Measurements from ENCODE around the gene SLC1A2.

DNA sequence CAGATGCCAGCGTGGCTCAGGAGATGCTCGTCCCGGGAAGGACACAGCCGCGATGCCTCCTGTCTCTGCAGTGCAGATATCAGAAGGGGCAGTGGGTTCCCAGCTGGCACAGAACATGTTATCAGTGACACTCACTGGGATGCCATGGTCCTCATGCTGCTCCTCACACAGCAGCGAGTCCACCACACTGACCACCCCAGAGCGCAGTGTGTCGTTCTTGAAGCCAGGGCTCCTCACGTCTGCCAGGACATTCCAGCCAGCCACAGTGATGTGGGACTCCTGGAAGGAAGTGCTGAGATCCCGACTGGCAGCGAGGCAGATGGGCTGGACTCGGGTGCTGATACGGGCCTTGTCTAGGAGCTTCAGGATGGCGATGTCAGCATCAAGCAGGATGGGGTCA lies 13.1 kb upstream of the SLC1A2 start:
- TF ChIP-seq, protein P1, sequence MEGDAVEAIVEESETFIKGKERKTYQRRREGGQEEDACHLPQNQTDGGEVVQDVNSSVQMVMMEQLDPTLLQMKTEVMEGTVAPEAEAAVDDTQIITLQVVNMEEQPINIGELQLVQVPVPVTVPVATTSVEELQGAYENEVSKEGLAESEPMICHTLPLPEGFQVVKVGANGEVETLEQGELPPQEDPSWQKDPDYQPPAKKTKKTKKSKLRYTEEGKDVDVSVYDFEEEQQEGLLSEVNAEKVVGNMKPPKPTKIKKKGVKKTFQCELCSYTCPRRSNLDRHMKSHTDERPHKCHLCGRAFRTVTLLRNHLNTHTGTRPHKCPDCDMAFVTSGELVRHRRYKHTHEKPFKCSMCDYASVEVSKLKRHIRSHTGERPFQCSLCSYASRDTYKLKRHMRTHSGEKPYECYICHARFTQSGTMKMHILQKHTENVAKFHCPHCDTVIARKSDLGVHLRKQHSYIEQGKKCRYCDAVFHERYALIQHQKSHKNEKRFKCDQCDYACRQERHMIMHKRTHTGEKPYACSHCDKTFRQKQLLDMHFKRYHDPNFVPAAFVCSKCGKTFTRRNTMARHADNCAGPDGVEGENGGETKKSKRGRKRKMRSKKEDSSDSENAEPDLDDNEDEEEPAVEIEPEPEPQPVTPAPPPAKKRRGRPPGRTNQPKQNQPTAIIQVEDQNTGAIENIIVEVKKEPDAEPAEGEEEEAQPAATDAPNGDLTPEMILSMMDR (IDR thresholded peaks at IDR 0.05) = no peak
- TF ChIP-seq POLR2A (IDR thresholded peaks at IDR 0.05) (no peak), POLR2AphosphoS5 (IDR thresholded peaks at IDR 0.05) (no peak)

Measured in breast epithelium (tissue), 3 donors.